ENCODE data around the gene CELA2B.

GRCh38 chr1:15451014-15451722, 24.7 kb upstream of the CELA2B start:
- TF ChIP-seq CTCF (IDR thresholded peaks at IDR 0.05) (no peak), POLR2A (IDR thresholded peaks at IDR 0.05) (no peak)

Measured in right lobe of liver (tissue), 4 donors.